CD14-positive monocyte (primary cell): Measurements from ENCODE around the gene MTCH1. TPM values are rescaled to one million over a fixed set of nuclear protein-coding genes. Genes with fewer than 3 reads are reported as not detected.

Source experiments
- DNase-seq, 3 donors: peaks; one replicate each; pipeline ENCODE4 v3.0.0-alpha.2; 2011 to 2022
- H2AFZ ChIP-seq: 2 replicates; pipeline ENCODE4 v1.6.0; 2012; ENCODE audit warnings: mild to moderate bottlenecking, low read depth, low read length, inconsistent platforms; ENCODE audit not compliant: insufficient read depth, poor library complexity, severe bottlenecking
- H3K27ac ChIP-seq, 2 donors: 1 replicate in 1 of 2; 2 replicates in 1 of 2; pipeline ENCODE4 v1.5.1; 2012 to 2013; ENCODE audit warnings: low read length in 2 of 2, control low read depth in 1 of 2, inconsistent platforms in 1 of 2, low read depth in 1 of 2, mild to moderate bottlenecking in 1 of 2
- H3K27me3 ChIP-seq, 2 donors: one replicate each; pipeline versions ENCODE4 v1.6.0 to v1.6.1; 2011 to 2013; ENCODE audit warnings: low read length in 2 of 2; ENCODE audit not compliant: control insufficient read depth in 2 of 2, insufficient read depth in 2 of 2
- H3K36me3 ChIP-seq, 2 donors: replicated peaks in 1 of 2; 1 replicate in 1 of 2; 2 replicates in 1 of 2; pipeline versions ENCODE4 v1.5.1 to v1.6.1; 2012 to 2013; ENCODE audit warnings: low read length in 2 of 2, control low read depth in 1 of 2, inconsistent platforms in 1 of 2, mild to moderate bottlenecking in 1 of 2; ENCODE audit not compliant: insufficient read depth in 2 of 2, control insufficient read depth in 1 of 2
- H3K4me1 ChIP-seq, 2 donors: 1 replicate in 1 of 2; 2 replicates in 1 of 2; pipeline versions ENCODE4 v1.5.1 to v1.6.1; 2012 to 2013; ENCODE audit warnings: low read length in 2 of 2, control low read depth in 1 of 2, inconsistent platforms in 1 of 2, mild to moderate bottlenecking in 1 of 2, moderate library complexity in 1 of 2; ENCODE audit not compliant: insufficient read depth in 2 of 2, control insufficient read depth in 1 of 2
- H3K4me2 ChIP-seq: replicated peaks from 2 replicates; pipeline ENCODE3; 2012; ENCODE audit warnings: low read length, moderate library complexity, mild to moderate bottlenecking; ENCODE audit not compliant: poor library complexity, severe bottlenecking; ENCODE audit errors: extremely low read depth
- H3K4me3 ChIP-seq, 3 experiments: fragments of 200-600 bp in 1 of 3; sonication (generic) in 1 of 3; replicated peaks in 1 of 3; 1 replicate in 2 of 3; 2 replicates in 1 of 3; pipeline ENCODE4 v1.5.1; 2011 to 2013; ENCODE audit warnings: low read length in 3 of 3, mild to moderate bottlenecking in 3 of 3, control low read depth in 2 of 3, low read depth in 2 of 3, inconsistent platforms in 1 of 3, moderate library complexity in 1 of 3
- H3K79me2 ChIP-seq: 2 replicates; pipeline ENCODE4 v1.6.0; 2012; ENCODE audit warnings: mild to moderate bottlenecking, control low read depth, inconsistent platforms, low read length, moderate library complexity; ENCODE audit not compliant: insufficient read depth
- H3K9ac ChIP-seq: 2 replicates; pipeline ENCODE4 v1.6.0; 2017; ENCODE audit warnings: low read length, mild to moderate bottlenecking; ENCODE audit not compliant: insufficient read depth, poor library complexity, severe bottlenecking
- H3K9me3 ChIP-seq, 2 donors: replicated peaks in 1 of 2; 1 replicate in 1 of 2; 2 replicates in 1 of 2; pipeline versions ENCODE4 v1.5.1 to v1.6.1; 2012 to 2013; ENCODE audit warnings: low read length in 2 of 2, control low read depth in 1 of 2; ENCODE audit not compliant: control insufficient read depth in 1 of 2, insufficient read depth in 1 of 2
- H4K20me1 ChIP-seq: 2 replicates; pipeline ENCODE4 v1.6.0; 2012; ENCODE audit warnings: mild to moderate bottlenecking, low read length, control low read depth, moderate library complexity; ENCODE audit not compliant: insufficient read depth
- H3K27ac Mint-ChIP-seq, 7 donors: one replicate each; pipeline ENCODE4 v1.8.0; 2020; ENCODE audit warnings: mild to moderate bottlenecking in 7 of 7, mixed read lengths in 7 of 7, moderate library complexity in 6 of 7, inconsistent platforms in 2 of 7
- H3K27me3 Mint-ChIP-seq, 3 donors: one replicate each; pipeline ENCODE4 v1.8.0; 2021 to 2022; ENCODE audit warnings: low read depth in 3 of 3, mild to moderate bottlenecking in 3 of 3, mixed read lengths in 3 of 3, moderate library complexity in 3 of 3, inconsistent platforms in 1 of 3
- H3K36me3 Mint-ChIP-seq, 2 donors: one replicate each; pipeline ENCODE4 v1.8.0; 2020; ENCODE audit warnings: mixed read lengths in 2 of 2, inconsistent platforms in 1 of 2, mild to moderate bottlenecking in 1 of 2
- H3K4me1 Mint-ChIP-seq: one replicate; pipeline ENCODE4 v1.8.0; 2020; ENCODE audit warnings: mild to moderate bottlenecking, mixed read lengths
- H3K4me3 Mint-ChIP-seq, 2 donors: one replicate each; pipeline ENCODE4 v1.8.0; 2020; ENCODE audit warnings: mild to moderate bottlenecking in 2 of 2, mixed read lengths in 2 of 2, moderate library complexity in 1 of 2
- H3K9me3 Mint-ChIP-seq, 7 donors: one replicate each; pipeline ENCODE4 v1.8.0; 2020 to 2022; ENCODE audit warnings: mixed read lengths in 7 of 7, mild to moderate bottlenecking in 6 of 7, moderate library complexity in 6 of 7, inconsistent platforms in 2 of 7
- CTCF ChIP-seq: fragments of 200-600 bp; IDR thresholded peaks from one replicate; pipeline ENCODE4 v1.8.0; 2022; ENCODE audit warnings: antibody characterized with exemption, mild to moderate bottlenecking
- WGBS: methylation state at CpG from one replicate; pipeline ENCODE4 v1.1.5; 2013; ENCODE audit warnings: missing lambda C conversion rate; ENCODE audit not compliant: insufficient coverage; 5-methylcytosine and 5-hydroxymethylcytosine counted together
- intact Hi-C, 2 donors: fragments of 100-400 bp; cut with micrococcal nuclease; formaldehyde crosslinking; loops; one replicate each; pipeline versions ENCODE4 v1.15.0 to v1.15.1; 2023
- polyA plus RNA-seq, 3 donors: library from polyadenylated mRNA; depleted of rRNA in 1 of 3; unstranded in 2 of 3; stranded (reverse) in 1 of 3; fragments of 300-500 nt in 2 of 3; fragments of >200 nt in 1 of 3; fragmentation: Illumina TruSeq in 2 of 3; gene quantifications; 1 replicate in 2 of 3; 2 replicates in 1 of 3; pipeline ENCODE4 v1.2.3, GENCODE V29; 2012 to 2021

The MTCH1 gene
- polyA plus RNA-seq, 3 donors, result 111 to 118 (median 111) TPM

- Mint-ChIP-seq H3K27ac (peak overlapping the region; percentile 51 to 82 (median 76)), H3K9me3 (no peaks in the 10 kb centered on the region), H3K4me1 (peaks cover 20% of the 10 kb centered on the region), H3K36me3 (peaks cover 89 to 95% of the 10 kb centered on the region in 2 donors), H3K27me3 (no peaks in the 10 kb centered on the region), H3K4me3 (peak overlapping the region; percentile 19 to 24)
- H3K79me2 ChIP-seq, result peaks cover 22% of the 10 kb centered on the region
- H3K4me2 ChIP-seq, result no peak overlapping the region
- intact Hi-C loops, result loop anchor here (2.0 to 10.0 kb wide), 7 partner anchors 36 to 404 kb away; partner anchors contain the start of gene C6orf89 (in 2 of the 2)
- peak overlapping the region in 1 of 2 donors; percentile 59 for H3K27ac ChIP-seq
- H3K27me3 ChIP-seq, result no peaks in the 10 kb centered on the region
- H3K36me3 ChIP-seq, result peaks cover 95% of the 10 kb centered on the region in 2 donors
- H3K4me3 ChIP-seq, result no peak overlapping the region
- H3K9ac ChIP-seq, result no peak overlapping the region
- H3K4me1 ChIP-seq, result peaks cover 7 to 21% of the 10 kb centered on the region in 2 donors
- WGBS, result 5% methylated on average over 5 of the region's 8 CpGs
- no peak overlapping the region for H2AFZ ChIP-seq
- H4K20me1 ChIP-seq, result peaks cover 98% of the 10 kb centered on the region
- H3K9me3 ChIP-seq, result no peaks in the 10 kb centered on the region
- TF ChIP-seq CTCF, result peak; percentile 96
- peak; percentile 78 to 81 (median 78) for DNase-seq
Observed at GRCh38 chr6:37018198-37019064, 32.4 kb upstream of the MTCH1 start.

- no peak overlapping the region for H2AFZ ChIP-seq
- DNase-seq, result no peak
- Mint-ChIP-seq H3K4me1 (peaks cover 20% of the 10 kb centered on the region), H3K36me3 (peaks cover 88 to 95% of the 10 kb centered on the region in 2 donors), H3K27ac (peak overlapping the region; percentile 32 to 77 (median 72)), H3K27me3 (no peaks in the 10 kb centered on the region), H3K9me3 (no peaks in the 10 kb centered on the region), H3K4me3 (peak overlapping the region in 1 of 2 donors; percentile 19)
- peak overlapping the region in 1 of 2 donors; percentile 59 for H3K27ac ChIP-seq
- H4K20me1 ChIP-seq, result peaks cover 98% of the 10 kb centered on the region
- H3K4me1 ChIP-seq, result peaks cover 7 to 21% of the 10 kb centered on the region in 2 donors
- 79% methylated on average over 5 of the region's 5 CpGs for WGBS
- no peak overlapping the region for H3K4me3 ChIP-seq
- H3K27me3 ChIP-seq, result no peaks in the 10 kb centered on the region
- H3K9me3 ChIP-seq, result no peaks in the 10 kb centered on the region
- H3K9ac ChIP-seq, result no peak overlapping the region
- H3K4me2 ChIP-seq, result no peak overlapping the region
- TF ChIP-seq CTCF, result no peak
- H3K79me2 ChIP-seq, result peaks cover 22% of the 10 kb centered on the region
- intact Hi-C loops, result loop anchor here (2.0 to 10.0 kb wide), 7 partner anchors 35 to 403 kb away; partner anchors contain the start of gene C6orf89 (in 2 of the 2)
- H3K36me3 ChIP-seq, result peaks cover 95% of the 10 kb centered on the region in 2 donors
Observed at GRCh38 chr6:37017606-37018197, 31.7 kb upstream of the MTCH1 start.
